ENCODE measurements around the gene LPCAT1.

- TF ChIP-seq CTCF (conservative IDR thresholded peaks at IDR 0.05) (no peak), ZFX (IDR thresholded peaks at IDR 0.05) (no peak)
Measured at GRCh38 chr5:1544294-1544961, 20.7 kb upstream of the LPCAT1 start.

All from C4-2B (cell line).